ENCODE data around the gene NDUFS2.

GRCh38 chr1:161176468-161177111 lies 25.6 kb upstream of the NDUFS2 start:
- TF ChIP-seq POLR2A (IDR thresholded peaks at IDR 0.05) (no peak), CTCF (IDR thresholded peaks at IDR 0.05 in 4 of 5, conservative IDR thresholded peaks at IDR 0.05 in 1 of 5) (no peak)

Measured in gastrocnemius medialis (tissue), 4 donors.